ENCODE measurements around the gene STAT5B.

Gene STAT5B

GRCh38 chr17:42274253-42274542 is 2.0 kb downstream of the STAT5B start:
- H3K79me2 ChIP-seq (ENCODE audit: control insufficient read depth, insufficient read depth, low read length, unreplicated experiment) = peaks cover 48% of the 10 kb centered on the region
- no peak overlapping the region for H2AFZ ChIP-seq (ENCODE audit: low read length, unreplicated experiment)
- H3K27ac ChIP-seq (ENCODE audit: low read depth, low read length) = no peak overlapping the region
- H3K27me3 ChIP-seq (ENCODE audit: insufficient read depth, low read length) = no peaks in the 10 kb centered on the region
- H3K36me3 ChIP-seq (ENCODE audit: insufficient read depth, low read length) = no peaks in the 10 kb centered on the region
- no peak overlapping the region for H3K4me3 ChIP-seq (ENCODE audit: low read depth, low read length)
- peaks cover 11% of the 10 kb centered on the region for H3K4me1 ChIP-seq (ENCODE audit: control insufficient read depth, insufficient read depth, low read length, unreplicated experiment)

GRCh38 chr17:42273474-42274252 is 2.5 kb downstream of the STAT5B start:
- H3K79me2 ChIP-seq (ENCODE audit: control insufficient read depth, insufficient read depth, low read length, unreplicated experiment) = peaks cover 48% of the 10 kb centered on the region

DNA sequence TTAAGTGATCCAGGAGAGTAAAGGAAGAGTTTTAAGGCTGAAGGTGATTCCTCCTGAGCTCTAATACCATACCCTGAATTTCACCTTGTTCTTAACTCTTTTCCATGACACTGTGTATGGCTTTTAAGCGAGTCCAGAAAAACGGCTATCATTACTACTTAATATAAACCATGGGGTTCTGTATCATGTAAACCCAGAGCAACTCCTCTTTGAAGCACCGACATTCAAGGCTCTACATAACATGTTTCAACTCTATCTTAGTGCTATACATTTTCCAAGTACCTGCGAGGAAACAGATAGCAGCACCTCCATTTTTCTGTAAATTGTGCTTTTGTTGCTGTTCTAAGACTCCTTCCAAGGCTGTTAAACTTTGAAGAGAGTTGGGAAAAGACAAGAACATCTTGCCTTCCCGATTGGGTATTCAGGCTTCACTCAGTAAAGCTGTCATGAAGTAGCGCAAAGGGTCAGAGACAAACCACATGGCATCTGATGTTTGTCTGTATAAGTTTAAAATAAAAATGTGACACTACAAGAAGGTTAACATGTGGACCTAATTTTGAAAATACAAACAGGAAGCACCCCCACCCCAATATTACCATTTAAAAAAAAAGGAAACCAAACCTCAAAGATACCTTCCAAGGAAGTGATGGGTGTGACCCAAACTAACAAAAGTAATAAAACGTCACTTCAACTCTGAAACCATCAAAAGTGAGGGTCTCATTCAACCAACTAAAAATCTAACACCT is 3.9 kb downstream of the STAT5B start:
- Histone ChIP-seq H3K4me3 (ENCODE audit: low read depth, low read length) (no peak overlapping the region), H3K27ac (ENCODE audit: low read depth, low read length) (no peak overlapping the region), H3K27me3 (ENCODE audit: insufficient read depth, low read length) (no peaks in the 10 kb centered on the region)

More at GRCh38 chr17:42273474-42274252, 2.5 kb downstream of the STAT5B start:
- no peak overlapping the region for H3K27ac ChIP-seq (ENCODE audit: low read depth, low read length)
- peaks cover 11% of the 10 kb centered on the region for H3K4me1 ChIP-seq (ENCODE audit: control insufficient read depth, insufficient read depth, low read length, unreplicated experiment)
- H3K36me3 ChIP-seq (ENCODE audit: insufficient read depth, low read length) = no peaks in the 10 kb centered on the region
- H2AFZ ChIP-seq (ENCODE audit: low read length, unreplicated experiment) = no peak overlapping the region
- H3K4me3 ChIP-seq (ENCODE audit: low read depth, low read length) = no peak overlapping the region
- H3K27me3 ChIP-seq (ENCODE audit: insufficient read depth, low read length) = no peaks in the 10 kb centered on the region

DNA sequence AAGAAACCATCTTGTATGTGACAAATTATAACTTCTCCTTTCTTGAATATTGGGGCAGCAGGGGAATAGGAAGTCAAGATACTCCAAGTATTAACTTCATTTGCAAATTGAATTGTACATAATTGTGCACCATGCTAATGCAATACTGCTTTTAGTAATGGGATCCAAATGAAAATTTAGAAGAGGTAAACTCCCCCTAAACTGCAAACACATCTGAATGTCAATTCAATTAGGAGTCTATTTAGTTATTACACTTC is 4.5 kb downstream of the STAT5B start:
- no peak overlapping the region for H3K4me3 ChIP-seq (ENCODE audit: low read depth, low read length)

More for the DNA sequence above, 3.9 kb downstream of the STAT5B start:
- Histone ChIP-seq H3K79me2 (ENCODE audit: control insufficient read depth, insufficient read depth, low read length, unreplicated experiment) (peaks cover 55% of the 10 kb centered on the region), H3K4me1 (ENCODE audit: control insufficient read depth, insufficient read depth, low read length, unreplicated experiment) (peaks cover 11% of the 10 kb centered on the region), H3K36me3 (ENCODE audit: insufficient read depth, low read length) (no peaks in the 10 kb centered on the region), H2AFZ (ENCODE audit: low read length, unreplicated experiment) (no peak overlapping the region)

GRCh38 chr17:42271006-42271778 is 5.0 kb downstream of the STAT5B start:
- Histone ChIP-seq H3K27ac (ENCODE audit: low read depth, low read length) (no peak overlapping the region), H3K4me1 (ENCODE audit: control insufficient read depth, insufficient read depth, low read length, unreplicated experiment) (peaks cover 21% of the 10 kb centered on the region), H3K4me3 (ENCODE audit: low read depth, low read length) (no peak overlapping the region), H3K27me3 (ENCODE audit: insufficient read depth, low read length) (no peaks in the 10 kb centered on the region), H3K79me2 (ENCODE audit: control insufficient read depth, insufficient read depth, low read length, unreplicated experiment) (peaks cover 55% of the 10 kb centered on the region), H2AFZ (ENCODE audit: low read length, unreplicated experiment) (no peak overlapping the region), H3K36me3 (ENCODE audit: insufficient read depth, low read length) (no peaks in the 10 kb centered on the region)

More for the DNA sequence above, 4.5 kb downstream of the STAT5B start:
- no peak overlapping the region for H3K27ac ChIP-seq (ENCODE audit: low read depth, low read length)
- no peaks in the 10 kb centered on the region for H3K36me3 ChIP-seq (ENCODE audit: insufficient read depth, low read length)
- peaks cover 16% of the 10 kb centered on the region for H3K4me1 ChIP-seq (ENCODE audit: control insufficient read depth, insufficient read depth, low read length, unreplicated experiment)
- H2AFZ ChIP-seq (ENCODE audit: low read length, unreplicated experiment) = no peak overlapping the region
- peaks cover 55% of the 10 kb centered on the region for H3K79me2 ChIP-seq (ENCODE audit: control insufficient read depth, insufficient read depth, low read length, unreplicated experiment)
- H3K27me3 ChIP-seq (ENCODE audit: insufficient read depth, low read length) = no peaks in the 10 kb centered on the region

DNA sequence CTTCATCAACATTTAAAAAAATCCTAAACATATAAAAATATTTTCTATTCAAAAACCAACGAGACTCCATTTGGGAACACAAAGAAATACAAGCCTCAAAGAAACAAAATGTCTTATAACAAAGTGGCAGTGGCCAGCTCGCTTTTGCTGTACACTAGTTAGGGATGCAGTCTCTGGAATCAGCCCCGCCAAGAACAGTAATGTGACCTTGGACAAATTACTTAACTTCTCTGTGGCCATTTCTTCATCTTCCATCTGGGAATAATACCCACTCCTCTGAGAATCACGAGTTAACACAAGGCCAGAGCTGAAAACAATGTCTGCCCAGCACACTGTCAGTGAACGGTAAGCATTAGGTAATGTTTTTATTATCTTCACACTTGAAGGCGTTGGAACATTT is 5.6 kb downstream of the STAT5B start:
- Histone ChIP-seq H3K4me1 (ENCODE audit: control insufficient read depth, insufficient read depth, low read length, unreplicated experiment) (peaks cover 21% of the 10 kb centered on the region), H3K4me3 (ENCODE audit: low read depth, low read length) (no peak overlapping the region), H3K27ac (ENCODE audit: low read depth, low read length) (no peak overlapping the region), H3K36me3 (ENCODE audit: insufficient read depth, low read length) (no peaks in the 10 kb centered on the region), H3K79me2 (ENCODE audit: control insufficient read depth, insufficient read depth, low read length, unreplicated experiment) (peaks cover 53% of the 10 kb centered on the region), H2AFZ (ENCODE audit: low read length, unreplicated experiment) (no peak overlapping the region), H3K27me3 (ENCODE audit: insufficient read depth, low read length) (no peaks in the 10 kb centered on the region)

DNA sequence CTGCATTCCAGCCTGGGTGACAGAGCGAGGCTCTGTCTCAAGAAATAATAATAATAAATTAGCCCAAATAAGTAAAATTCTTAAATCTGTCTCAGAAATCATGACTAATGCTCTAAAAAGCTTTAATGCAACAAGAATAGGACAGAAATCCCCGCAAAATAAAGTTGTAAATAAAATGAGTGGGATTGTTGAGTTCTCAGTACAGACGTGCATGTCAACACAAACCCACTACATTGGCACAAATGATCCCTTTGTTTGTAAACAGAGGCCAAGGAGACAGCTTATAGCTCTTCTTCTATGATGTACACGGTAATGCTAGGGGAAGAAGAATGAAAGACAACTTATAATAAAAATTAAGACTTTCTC is 6.0 kb downstream of the STAT5B start:
- Histone ChIP-seq H2AFZ (ENCODE audit: low read length, unreplicated experiment) (no peak overlapping the region), H3K36me3 (ENCODE audit: insufficient read depth, low read length) (no peaks in the 10 kb centered on the region), H3K27me3 (ENCODE audit: insufficient read depth, low read length) (no peaks in the 10 kb centered on the region), H3K27ac (ENCODE audit: low read depth, low read length) (no peak overlapping the region), H3K4me1 (ENCODE audit: control insufficient read depth, insufficient read depth, low read length, unreplicated experiment) (peaks cover 20% of the 10 kb centered on the region), H3K79me2 (ENCODE audit: control insufficient read depth, insufficient read depth, low read length, unreplicated experiment) (peaks cover 48% of the 10 kb centered on the region), H3K4me3 (ENCODE audit: low read depth, low read length) (no peak overlapping the region)

GRCh38 chr17:42268236-42268635 is 8.0 kb downstream of the STAT5B start:
- H3K4me1 ChIP-seq (ENCODE audit: control insufficient read depth, insufficient read depth, low read length, unreplicated experiment) = peaks cover 10% of the 10 kb centered on the region
- peaks cover 29% of the 10 kb centered on the region for H3K79me2 ChIP-seq (ENCODE audit: control insufficient read depth, insufficient read depth, low read length, unreplicated experiment)
- H3K27me3 ChIP-seq (ENCODE audit: insufficient read depth, low read length) = no peaks in the 10 kb centered on the region
- no peaks in the 10 kb centered on the region for H3K36me3 ChIP-seq (ENCODE audit: insufficient read depth, low read length)
- H2AFZ ChIP-seq (ENCODE audit: low read length, unreplicated experiment) = no peak overlapping the region
- no peak overlapping the region for H3K4me3 ChIP-seq (ENCODE audit: low read depth, low read length)
- no peak overlapping the region for H3K27ac ChIP-seq (ENCODE audit: low read depth, low read length)

GRCh38 chr17:42266918-42267766 is 9.0 kb downstream of the STAT5B start:
- no peak overlapping the region for H2AFZ ChIP-seq (ENCODE audit: low read length, unreplicated experiment)
- H3K36me3 ChIP-seq (ENCODE audit: insufficient read depth, low read length) = no peaks in the 10 kb centered on the region
- H3K27ac ChIP-seq (ENCODE audit: low read depth, low read length) = peak overlapping the region; percentile 76
- no peaks in the 10 kb centered on the region for H3K27me3 ChIP-seq (ENCODE audit: insufficient read depth, low read length)
- no peak overlapping the region for H3K4me3 ChIP-seq (ENCODE audit: low read depth, low read length)
- H3K79me2 ChIP-seq (ENCODE audit: control insufficient read depth, insufficient read depth, low read length, unreplicated experiment) = peaks cover 21% of the 10 kb centered on the region
- H3K4me1 ChIP-seq (ENCODE audit: control insufficient read depth, insufficient read depth, low read length, unreplicated experiment) = peaks cover 10% of the 10 kb centered on the region

GRCh38 chr17:42266462-42266861 is 9.7 kb downstream of the STAT5B start:
- no peak overlapping the region for H3K4me3 ChIP-seq (ENCODE audit: low read depth, low read length)
- H2AFZ ChIP-seq (ENCODE audit: low read length, unreplicated experiment) = no peak overlapping the region
- no peaks in the 10 kb centered on the region for H3K36me3 ChIP-seq (ENCODE audit: insufficient read depth, low read length)
- H3K4me1 ChIP-seq (ENCODE audit: control insufficient read depth, insufficient read depth, low read length, unreplicated experiment) = peaks cover 10% of the 10 kb centered on the region
- no peaks in the 10 kb centered on the region for H3K27me3 ChIP-seq (ENCODE audit: insufficient read depth, low read length)
- H3K79me2 ChIP-seq (ENCODE audit: control insufficient read depth, insufficient read depth, low read length, unreplicated experiment) = peaks cover 15% of the 10 kb centered on the region
- H3K27ac ChIP-seq (ENCODE audit: low read depth, low read length) = peak overlapping the region; percentile 76
